Measurements from ENCODE around the gene RAMP3.

RAMP3 gene

DNA sequence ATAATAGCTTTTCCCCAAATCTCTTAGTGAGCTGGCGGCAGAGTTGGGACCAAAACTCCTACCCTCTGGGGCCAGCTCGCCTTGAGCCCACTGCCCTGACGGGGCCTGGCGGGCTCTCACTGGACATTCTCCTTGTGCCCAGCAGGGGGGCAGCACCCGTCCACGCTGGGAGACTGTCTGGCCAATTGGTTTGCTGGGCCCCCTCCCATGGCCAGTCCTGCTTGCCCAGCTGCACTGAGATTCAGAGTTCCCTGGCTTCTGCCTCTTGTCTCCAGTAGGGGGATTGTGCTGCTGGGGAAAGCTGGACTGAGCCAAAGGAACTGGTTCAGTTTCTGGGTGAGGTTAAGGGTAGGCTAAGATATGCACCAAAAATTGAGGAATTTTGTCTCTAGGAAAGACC, 59.8 kb downstream of the RAMP3 start:
- no peak overlapping the region for H3K4me3 ChIP-seq (ENCODE audit: low read length)
- TF ChIP-seq ZNF274 (IDR thresholded peaks at IDR 0.05; ENCODE audit: low read depth, low read length) = no peak

- no peak overlapping the region for H3K4me3 ChIP-seq (ENCODE audit: low read length)
- no peak for TF ChIP-seq ZNF274 (IDR thresholded peaks at IDR 0.05; ENCODE audit: low read depth, low read length)
Measured at GRCh38 chr7:45219130-45219529, 61.5 kb downstream of the RAMP3 start.

GRCh38 chr7:45219801-45220435, 62.3 kb downstream of the RAMP3 start:
- TF ChIP-seq ZNF274 (IDR thresholded peaks at IDR 0.05; ENCODE audit: low read depth, low read length) = no peak

DNA sequence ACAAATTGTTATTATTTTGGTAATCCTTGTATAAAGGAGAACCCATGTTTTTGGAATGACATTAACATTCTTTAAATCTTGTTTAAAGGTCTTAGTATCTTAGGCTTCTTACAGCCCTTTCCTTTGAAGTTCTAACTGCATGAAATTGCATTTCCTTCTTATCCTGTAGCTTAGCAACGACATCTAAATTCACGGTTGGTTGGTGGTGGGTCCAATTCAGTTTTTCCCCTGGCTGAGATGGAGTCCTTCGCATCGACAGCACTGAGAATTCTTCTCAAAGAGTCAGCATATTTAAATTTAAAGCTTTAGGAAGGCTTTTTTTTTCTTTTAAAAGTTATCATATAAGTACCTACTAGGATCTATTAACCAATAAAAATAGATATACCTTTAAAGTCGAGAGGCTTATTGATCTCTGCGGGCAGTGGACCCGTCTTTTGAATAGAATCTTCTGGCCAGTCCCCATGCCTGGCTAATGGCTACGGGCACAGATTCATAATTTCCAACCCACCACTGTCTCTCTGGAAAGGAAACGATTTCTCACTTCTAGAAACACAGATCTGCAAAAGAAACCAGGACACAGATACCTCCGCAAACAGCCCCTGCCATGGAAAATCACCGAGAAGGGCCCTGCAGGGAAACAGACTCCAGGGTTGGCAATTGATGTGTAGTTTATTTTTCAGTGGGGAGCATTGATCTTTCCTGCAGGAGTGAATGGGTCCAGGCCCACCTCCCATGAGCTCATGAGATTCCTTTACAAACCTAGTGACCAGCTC, 63.4 kb downstream of the RAMP3 start:
- H3K4me3 ChIP-seq (ENCODE audit: low read length) = no peak overlapping the region
- TF ChIP-seq ZNF274 (IDR thresholded peaks at IDR 0.05; ENCODE audit: low read depth, low read length) = no peak

More at GRCh38 chr7:45219801-45220435, 62.3 kb downstream of the RAMP3 start:
- no peak overlapping the region for H3K4me3 ChIP-seq (ENCODE audit: low read length)

DNA sequence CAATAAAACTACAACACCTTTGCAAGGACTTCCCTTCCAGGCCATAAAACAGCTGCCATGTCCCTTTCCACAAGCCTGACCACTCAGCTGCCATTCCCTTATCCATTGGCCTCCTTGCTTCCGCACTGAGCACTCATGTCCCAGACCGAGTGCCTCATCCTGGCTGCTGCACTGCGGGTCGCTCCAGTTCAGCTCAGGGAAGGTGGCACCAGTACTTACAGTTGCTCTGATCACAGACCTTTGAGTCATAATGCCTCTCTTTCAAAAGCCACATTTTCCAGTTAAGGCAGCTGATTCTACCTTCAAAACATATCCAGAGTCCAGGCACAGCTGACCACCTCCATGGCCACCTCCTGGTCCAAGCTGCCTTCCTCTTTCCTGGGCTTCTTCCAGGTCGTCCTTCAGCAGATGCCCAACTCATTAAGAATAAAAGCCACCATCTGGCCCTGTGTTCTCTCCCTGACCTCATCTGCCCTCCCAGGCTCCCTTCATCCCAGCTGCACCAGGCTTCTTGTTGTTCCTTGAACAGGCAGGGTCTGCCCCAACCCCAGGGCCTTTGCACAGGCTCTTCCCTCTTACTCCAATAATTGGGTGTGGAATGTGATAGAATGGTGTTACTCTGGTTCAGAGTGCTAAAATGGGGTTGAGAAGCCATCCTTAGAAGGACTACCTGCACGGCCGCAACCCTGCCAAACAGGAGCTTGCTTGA, 64.5 kb downstream of the RAMP3 start:
- no peak for TF ChIP-seq ZNF274 (IDR thresholded peaks at IDR 0.05; ENCODE audit: low read depth, low read length)
- H3K4me3 ChIP-seq (ENCODE audit: low read length) = no peak overlapping the region

GRCh38 chr7:45223078-45223477, 65.5 kb downstream of the RAMP3 start:
- no peak for TF ChIP-seq ZNF274 (IDR thresholded peaks at IDR 0.05; ENCODE audit: low read depth, low read length)
- H3K4me3 ChIP-seq (ENCODE audit: low read length) = no peak overlapping the region

DNA sequence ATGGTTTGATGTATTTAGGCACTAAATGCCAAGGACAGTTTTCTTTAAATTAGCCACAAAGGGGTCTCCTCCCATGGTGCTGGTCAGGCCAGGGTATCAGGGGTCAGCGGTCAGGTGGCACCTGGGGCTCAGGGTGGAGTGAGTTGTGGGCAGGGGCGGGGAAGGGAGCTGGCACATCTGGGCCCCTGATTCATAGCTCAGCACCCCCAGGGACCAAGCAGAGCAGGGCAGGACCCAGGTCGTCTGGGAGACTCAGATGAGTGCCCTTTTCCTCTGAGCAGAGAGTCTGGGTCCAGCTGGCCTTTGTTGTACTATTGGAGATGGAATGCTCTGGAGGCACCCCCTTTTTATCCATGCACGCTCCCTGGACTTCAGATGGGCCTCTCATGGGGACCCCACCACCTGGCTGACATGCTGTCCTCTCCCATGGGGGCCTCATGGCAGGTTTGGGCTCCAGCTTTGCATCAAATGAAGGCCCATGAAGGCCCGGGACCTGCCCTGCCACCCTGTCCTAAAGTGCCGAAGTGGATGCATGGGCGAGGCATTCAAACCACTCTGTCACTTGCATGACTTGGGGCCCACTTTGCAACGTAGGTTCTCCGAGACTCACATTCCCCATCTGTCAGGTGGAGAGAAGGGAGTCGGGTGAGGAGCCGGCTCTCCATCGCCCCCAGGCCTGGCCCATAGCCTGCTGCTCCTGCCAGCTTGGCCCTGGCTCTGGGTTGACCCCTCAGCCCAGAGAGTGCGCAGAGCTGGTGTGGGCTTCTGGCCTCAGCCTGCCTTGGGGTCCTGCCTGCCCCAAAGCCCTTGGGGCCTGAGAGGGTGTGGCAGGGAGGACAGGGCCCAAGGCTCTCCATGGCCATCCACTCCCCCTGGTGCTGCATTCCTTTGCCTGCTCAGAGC, 66.4 kb downstream of the RAMP3 start:
- no peak for TF ChIP-seq ZNF274 (IDR thresholded peaks at IDR 0.05; ENCODE audit: low read depth, low read length)
- no peak overlapping the region for H3K4me3 ChIP-seq (ENCODE audit: low read length)

GRCh38 chr7:45224832-45225231, 67.2 kb downstream of the RAMP3 start:
- H3K4me3 ChIP-seq (ENCODE audit: low read length) = no peak overlapping the region
- TF ChIP-seq ZNF274 (IDR thresholded peaks at IDR 0.05; ENCODE audit: low read depth, low read length) = no peak

- no peak overlapping the region for H3K4me3 ChIP-seq (ENCODE audit: low read length)
- TF ChIP-seq ZNF274 (IDR thresholded peaks at IDR 0.05; ENCODE audit: low read depth, low read length) = no peak
Measured at GRCh38 chr7:45225311-45225947, 67.8 kb downstream of the RAMP3 start.

DNA sequence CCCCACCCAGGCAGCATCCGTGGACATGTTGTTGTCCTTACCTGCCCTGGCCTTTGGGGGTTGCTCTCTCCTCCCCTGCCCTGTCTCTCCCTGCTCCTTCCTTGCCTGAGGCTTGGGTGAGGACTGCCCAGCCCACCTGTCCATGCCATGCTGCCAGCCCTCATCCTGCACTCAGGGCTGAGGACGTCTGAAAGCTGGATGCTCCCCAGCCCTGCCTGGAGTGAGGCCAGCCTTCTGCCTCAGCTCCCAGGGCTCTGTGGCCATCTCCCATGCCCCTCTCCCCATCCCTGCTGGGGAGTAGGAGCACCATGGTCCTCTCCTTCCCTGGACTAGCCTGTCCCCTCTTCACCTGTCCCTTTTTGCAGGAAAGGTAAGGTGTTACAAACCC, 68.4 kb downstream of the RAMP3 start:
- no peak overlapping the region for H3K4me3 ChIP-seq (ENCODE audit: low read length)
- no peak for TF ChIP-seq ZNF274 (IDR thresholded peaks at IDR 0.05; ENCODE audit: low read depth, low read length)

GRCh38 chr7:45229156-45229920, 71.7 kb downstream of the RAMP3 start:
- TF ChIP-seq ZNF274 (IDR thresholded peaks at IDR 0.05; ENCODE audit: low read depth, low read length) = no peak
- no peak overlapping the region for H3K4me3 ChIP-seq (ENCODE audit: low read length)

DNA sequence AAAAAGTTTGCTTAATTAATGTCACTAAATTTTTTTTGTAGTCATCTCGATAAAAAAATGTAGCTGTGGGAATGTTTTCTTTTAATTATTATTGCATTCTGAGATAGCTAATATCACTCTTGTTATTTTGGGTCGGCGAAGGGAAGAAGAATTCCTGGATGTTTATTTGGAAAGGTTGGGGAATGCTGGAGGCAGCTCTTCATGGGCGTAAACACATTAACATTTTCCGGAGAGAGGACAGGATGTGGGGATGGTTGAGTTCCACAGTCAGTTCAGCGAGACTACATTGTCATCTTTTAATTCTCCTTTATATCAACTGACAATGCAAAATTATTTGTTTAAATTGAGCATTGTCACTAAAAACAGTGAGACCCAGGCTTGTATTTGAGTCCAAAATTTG, 72.5 kb downstream of the RAMP3 start:
- H3K4me3 ChIP-seq (ENCODE audit: low read length) = no peak overlapping the region
- TF ChIP-seq ZNF274 (IDR thresholded peaks at IDR 0.05; ENCODE audit: low read depth, low read length) = no peak

Data from GM08714 (cell line).